ENCODE measurements around the gene KXD1. TPM values are rescaled to one million over a fixed set of nuclear protein-coding genes. Genes with fewer than 3 reads are reported as not detected.
"Not testable (repeated sequence)": the region's sequence is repeated elsewhere in the genome, so short reads cannot be mapped to it uniquely, and the experiment has no call there.

Gene KXD1
- total and polyA plus RNA-seq, 3 donors from 2014 or later = 124 to 163 (median 133) TPM

- DNase-seq = no peak
- Histone ChIP-seq H3K27ac (no peak overlapping the region), H3K4me3 (no peak overlapping the region), H3K27me3 (no peaks in the 10 kb centered on the region), H3K4me1 (peaks cover 7% of the 10 kb centered on the region), H3K36me3 (ENCODE audit: low read depth, missing control alignments) (no peaks in the 10 kb centered on the region), H3K9me3 (no peaks in the 10 kb centered on the region)
- intact Hi-C loops (cut with DNase I; ENCODE audit: low total_unique reads) = loop anchor here (10.0 kb wide), 2 partner anchors 85 to 245 kb away; partner anchors contain the start of gene CRTC1
- no peak for TF ChIP-seq CTCF (IDR thresholded peaks at IDR 0.05)
- TF ChIP-seq POLR2A (IDR thresholded peaks at IDR 0.05) = no peak
- 87% methylated on average over 3 to 20 of the region's 20 CpGs for WGBS, 2 donors
Observed at GRCh38 chr19:18599485-18599884, 41.8 kb downstream of the KXD1 start.

GRCh38 chr19:18600692-18601397, 43.2 kb downstream of the KXD1 start:
- DNase-seq; H3K27me3 ChIP-seq; H3K9me3 ChIP-seq; intact Hi-C loops (cut with DNase I; ENCODE audit: low total_unique reads); H3K4me3 ChIP-seq; H3K4me1 ChIP-seq; H3K27ac ChIP-seq; H3K36me3 ChIP-seq (ENCODE audit: low read depth, missing control alignments): not testable (repeated sequence)
- 94 to 96% methylated on average over 15 of the region's 15 CpGs for WGBS, 2 donors

GRCh38 chr19:18601875-18602274, 44.2 kb downstream of the KXD1 start:
- intact Hi-C loops (cut with DNase I; ENCODE audit: low total_unique reads) = no loop called here
- Histone ChIP-seq H3K27ac (no peak overlapping the region), H3K4me3 (no peak overlapping the region), H3K4me1 (no peaks in the 10 kb centered on the region), H3K9me3 (no peaks in the 10 kb centered on the region), H3K27me3 (no peaks in the 10 kb centered on the region), H3K36me3 (ENCODE audit: low read depth, missing control alignments) (no peaks in the 10 kb centered on the region)
- DNase-seq = no peak
- TF ChIP-seq CTCF (IDR thresholded peaks at IDR 0.05) (no peak), POLR2A (IDR thresholded peaks at IDR 0.05) (no peak)
- 84 to 85% methylated on average over 4 of the region's 4 CpGs for WGBS, 2 donors

GRCh38 chr19:18603255-18603957, 45.7 kb downstream of the KXD1 start:
- intact Hi-C loops (cut with DNase I; ENCODE audit: low total_unique reads) = no loop called here
- Histone ChIP-seq H3K9me3 (no peaks in the 10 kb centered on the region), H3K36me3 (ENCODE audit: low read depth, missing control alignments) (no peaks in the 10 kb centered on the region), H3K4me1 (peaks cover 9% of the 10 kb centered on the region), H3K27ac (no peak overlapping the region), H3K27me3 (no peaks in the 10 kb centered on the region), H3K4me3 (no peak overlapping the region)
- DNase-seq = no peak
- TF ChIP-seq POLR2A (IDR thresholded peaks at IDR 0.05) (no peak), CTCF (IDR thresholded peaks at IDR 0.05) (peak in 1 of 3 experiments; percentile 30)
- WGBS, 2 donors = 27 to 48% methylated on average over 11 to 32 of the region's 32 CpGs

GRCh38 chr19:18603958-18604819, 46.5 kb downstream of the KXD1 start:
- Histone ChIP-seq H3K4me3 (no peak overlapping the region), H3K9me3 (no peaks in the 10 kb centered on the region), H3K27me3 (no peaks in the 10 kb centered on the region), H3K36me3 (ENCODE audit: low read depth, missing control alignments) (no peaks in the 10 kb centered on the region), H3K4me1 (peaks cover 9% of the 10 kb centered on the region), H3K27ac (no peak overlapping the region)
- 43 to 45% methylated on average over 14 to 22 of the region's 26 CpGs for WGBS, 2 donors
- intact Hi-C loops (cut with DNase I; ENCODE audit: low total_unique reads) = no loop called here
- TF ChIP-seq POLR2A (IDR thresholded peaks at IDR 0.05) (no peak), CTCF (IDR thresholded peaks at IDR 0.05) (no peak)
- no peak for DNase-seq
